ENCODE data around the gene OR52B6.
"Not testable (repeated sequence)": the region's sequence is repeated elsewhere in the genome, so short reads cannot be mapped to it uniquely, and the experiment has no call there.

GRCh38 chr11:5602791-5603190, 22.1 kb downstream of the OR52B6 start:
- TF ChIP-seq SMAD3 (CRISPR knock-in tag; IDR thresholded peaks at IDR 0.05; ENCODE audit: borderline replicate concordance); CTCF (IDR thresholded peaks at IDR 0.05); AFF4 (CRISPR knock-in tag; IDR thresholded peaks at IDR 0.05; ENCODE audit: borderline replicate concordance); MAX (CRISPR knock-in tag; IDR thresholded peaks at IDR 0.05); ATF2 (CRISPR knock-in tag; IDR thresholded peaks at IDR 0.05; ENCODE audit: borderline replicate concordance, low read depth); CDX4 (CRISPR knock-in tag; IDR thresholded peaks at IDR 0.05; ENCODE audit: borderline replicate concordance); ZBTB21 (CRISPR knock-in tag; IDR thresholded peaks at IDR 0.05; ENCODE audit: borderline replicate concordance); E2F1 (CRISPR knock-in tag; IDR thresholded peaks at IDR 0.05); USF2 (CRISPR knock-in tag; IDR thresholded peaks at IDR 0.05); SMAD4 (CRISPR knock-in tag; IDR thresholded peaks at IDR 0.05); MXD4 (CRISPR knock-in tag; IDR thresholded peaks at IDR 0.05; ENCODE audit: borderline replicate concordance): not testable (repeated sequence)
